GM19351 (cell line): ENCODE results near the gene PCDH1.

Experiments
- ATAC-seq: cut with Tn5 transposase; IDR thresholded peaks from one replicate; pipeline ENCODE4 v1.9.1; 2021; ENCODE audit warnings: mild to moderate bottlenecking, moderate library complexity; ENCODE audit not compliant: unreplicated experiment

Gene PCDH1

GRCh38 chr5:141814064-141814964 is 63.9 kb downstream of the PCDH1 start:
- ATAC-seq: peak; percentile 52

- ATAC-seq: no peak
These were observed 65.7 kb downstream of the PCDH1 start for GRCh38 chr5:141812512-141812911.

- ATAC-seq: peak; percentile 88
These were observed 66.7 kb downstream of the PCDH1 start for GRCh38 chr5:141811287-141812155.

GRCh38 chr5:141810702-141811101 is 67.5 kb downstream of the PCDH1 start:
- ATAC-seq: no peak

- no peak for ATAC-seq
These were observed 68.7 kb downstream of the PCDH1 start for GRCh38 chr5:141809380-141810096.

- no peak for ATAC-seq
These were observed 69.4 kb downstream of the PCDH1 start for GRCh38 chr5:141808857-141809256.

- no peak for ATAC-seq
These were observed 70.5 kb downstream of the PCDH1 start for GRCh38 chr5:141807732-141808131.

GRCh38 chr5:141807329-141807728 is 70.9 kb downstream of the PCDH1 start:
- no peak for ATAC-seq

GRCh38 chr5:141806626-141807025 is 71.6 kb downstream of the PCDH1 start:
- no peak for ATAC-seq

- ATAC-seq: no peak
These were observed 72.2 kb downstream of the PCDH1 start for GRCh38 chr5:141805874-141806595.

- no peak for ATAC-seq
These were observed 73.7 kb downstream of the PCDH1 start for GRCh38 chr5:141804475-141804874.
